Activated naive CD4-positive, alpha-beta T cell treated with anti-CD3 and anti-CD28 coated beads, Interleukin-2, amount 10 ng/mL, durations not matched to agents 7 days and 5 days (primary cell): Measurements from ENCODE around the gene CD276.
A peak's percentile ranks its signal among the peaks of the same experiment; 100 is the strongest.
"Not testable (repeated sequence)": the region's sequence is repeated elsewhere in the genome, so short reads cannot be mapped to it uniquely, and the experiment has no call there.

Experiments
- CTCF ChIA-PET: fragments of 350-600 bp; sonication (Branson Sonifier 250); formaldehyde crosslinking; loops from one replicate; lab custom pipeline; 2021; ENCODE audit warnings: antibody characterized with exemption; lab: Charles Lee
- DNase-seq: peaks from one replicate; pipeline ENCODE4 v3.0.0-alpha.2; 2020
- H3K27ac Mint-ChIP-seq: one replicate; pipeline ENCODE4 v1.8.0; 2021; ENCODE audit warnings: mild to moderate bottlenecking, moderate library complexity, mixed read lengths
- H3K27me3 Mint-ChIP-seq: one replicate; pipeline ENCODE4 v1.8.0; 2021; ENCODE audit warnings: mild to moderate bottlenecking, mixed read lengths
- H3K36me3 Mint-ChIP-seq: one replicate; pipeline ENCODE4 v1.8.0; 2021; ENCODE audit warnings: mixed read lengths
- H3K4me1 Mint-ChIP-seq: one replicate; pipeline ENCODE4 v1.8.0; 2021; ENCODE audit warnings: mixed read lengths
- H3K4me3 Mint-ChIP-seq: one replicate; pipeline ENCODE4 v1.8.0; 2021; ENCODE audit warnings: mild to moderate bottlenecking, moderate library complexity, mixed read lengths
- H3K9me3 Mint-ChIP-seq: one replicate; pipeline ENCODE4 v1.8.0; 2021; ENCODE audit warnings: mixed read lengths

The CD276 gene

DNA sequence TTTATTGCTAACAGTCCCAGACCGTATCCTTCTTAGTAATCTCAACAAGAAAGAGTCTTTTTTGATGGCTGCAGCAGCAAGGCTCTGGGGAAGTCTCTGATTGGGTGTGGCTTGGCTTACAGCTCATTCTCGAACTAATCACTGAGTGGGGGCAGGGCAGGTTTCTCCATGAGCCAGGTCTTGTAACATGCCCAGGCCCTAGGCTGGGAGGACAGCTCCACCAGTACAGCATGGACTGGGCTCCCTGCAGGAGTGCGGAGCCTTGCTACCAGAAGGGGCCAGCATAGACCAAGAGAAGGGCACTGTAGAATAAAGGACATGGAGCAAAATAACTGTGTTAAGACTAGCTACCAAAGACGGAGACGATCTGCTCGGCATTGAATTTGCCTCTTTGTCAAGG, 7.2 kb downstream of the CD276 start:
- Mint-ChIP-seq H3K4me3 (no peak overlapping the region), H3K27me3 (peaks cover 67% of the 10 kb centered on the region), H3K9me3 (no peaks in the 10 kb centered on the region), H3K4me1 (peaks cover 5% of the 10 kb centered on the region), H3K27ac (no peak overlapping the region), H3K36me3 (no peaks in the 10 kb centered on the region)
- CTCF ChIA-PET: interaction anchor here (1.5 to 2.4 kb wide), 3 partner anchors 9 to 55 kb away, joined by 8 to 15 read pairs (median 11); no protein-coding TSS in a partner anchor
- no peak for DNase-seq

DNA sequence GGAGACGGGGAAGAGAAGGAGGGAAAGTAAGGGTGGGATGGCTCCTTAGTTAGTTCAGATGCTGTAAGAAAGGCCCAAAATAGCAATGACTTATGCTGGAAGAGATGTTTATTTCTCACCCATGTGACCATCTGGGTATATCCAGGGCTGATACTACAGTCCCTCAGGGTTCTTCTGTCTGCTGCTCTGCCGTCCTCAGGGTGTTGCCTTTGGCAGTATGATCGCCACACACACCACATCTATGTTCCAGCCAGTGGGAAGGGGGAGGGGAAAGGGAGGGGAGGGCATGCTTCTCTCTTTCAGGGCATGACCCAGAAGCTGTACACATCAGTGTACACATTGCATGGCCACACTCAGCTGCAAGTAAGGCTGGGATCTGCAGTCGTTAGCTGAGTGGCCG, 10.2 kb downstream of the CD276 start:
- no peak for DNase-seq
- H3K36me3 Mint-ChIP-seq: no peaks in the 10 kb centered on the region
- CTCF ChIA-PET: interaction anchor here (0.6 to 3.2 kb wide), 5 partner anchors 14 to 429 kb away, joined by 3 to 18 read pairs (median 3); no protein-coding TSS in a partner anchor
- no peaks in the 10 kb centered on the region for H3K9me3 Mint-ChIP-seq
- H3K27me3 Mint-ChIP-seq: peaks cover 68% of the 10 kb centered on the region
- no peak overlapping the region for H3K27ac Mint-ChIP-seq
- H3K4me1 Mint-ChIP-seq: peaks cover 22% of the 10 kb centered on the region
- H3K4me3 Mint-ChIP-seq: no peak overlapping the region

DNA sequence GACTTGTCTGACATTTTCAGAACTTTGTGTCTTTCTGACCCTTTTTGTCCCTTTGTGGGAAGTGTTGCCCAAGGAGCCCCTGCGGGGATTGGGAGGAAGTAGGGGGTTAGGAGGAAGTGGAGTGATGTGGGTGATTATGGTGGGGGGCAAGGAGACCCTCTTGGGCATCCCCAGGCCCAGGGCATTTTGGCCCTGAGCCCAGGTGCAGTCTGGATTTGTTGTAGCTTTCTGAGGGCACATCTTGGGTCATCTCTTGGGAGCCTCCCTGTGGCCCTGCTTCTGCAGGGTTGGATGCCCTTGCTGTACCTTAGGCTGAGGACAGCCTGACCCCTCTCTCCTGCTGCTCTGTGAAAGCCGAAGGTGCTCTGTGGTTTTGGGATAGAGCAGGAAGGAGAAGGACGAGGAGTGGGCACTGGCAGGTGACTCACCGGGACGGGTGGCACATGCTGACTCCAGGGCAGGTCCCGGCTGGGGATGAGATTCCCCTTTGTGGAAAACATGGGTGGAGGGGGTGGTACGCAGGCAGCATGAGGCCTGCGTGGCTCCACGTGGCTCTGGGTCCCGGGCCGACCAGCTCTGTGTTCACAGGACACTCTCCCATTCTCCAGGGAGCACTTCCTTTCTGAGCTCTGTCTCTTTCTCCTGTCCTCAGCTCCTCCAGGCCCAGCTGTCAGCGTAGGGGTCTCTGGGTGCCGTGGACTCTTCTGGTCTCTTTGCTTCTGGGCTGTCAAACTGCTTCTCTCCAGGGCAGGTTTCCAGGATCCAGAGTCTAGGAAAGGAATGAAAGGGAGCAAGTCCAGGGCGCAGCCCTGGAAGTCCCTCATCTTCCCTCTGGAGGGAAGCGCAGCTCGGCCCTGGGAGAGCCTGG, 11.8 kb downstream of the CD276 start:
- CTCF ChIA-PET: interaction anchor here (1.0 to 10.9 kb wide), 5 partner anchors 9 to 93 kb away, joined by 3 to 275 read pairs (median 5); partner anchors contain the start of gene NPTN
- H3K4me1 Mint-ChIP-seq: peaks cover 25% of the 10 kb centered on the region
- no peaks in the 10 kb centered on the region for H3K36me3 Mint-ChIP-seq
- no peaks in the 10 kb centered on the region for H3K9me3 Mint-ChIP-seq
- no peak overlapping the region for H3K27ac Mint-ChIP-seq
- H3K4me3 Mint-ChIP-seq: no peak overlapping the region
- no peak for DNase-seq
- peaks cover 80% of the 10 kb centered on the region for H3K27me3 Mint-ChIP-seq

DNA sequence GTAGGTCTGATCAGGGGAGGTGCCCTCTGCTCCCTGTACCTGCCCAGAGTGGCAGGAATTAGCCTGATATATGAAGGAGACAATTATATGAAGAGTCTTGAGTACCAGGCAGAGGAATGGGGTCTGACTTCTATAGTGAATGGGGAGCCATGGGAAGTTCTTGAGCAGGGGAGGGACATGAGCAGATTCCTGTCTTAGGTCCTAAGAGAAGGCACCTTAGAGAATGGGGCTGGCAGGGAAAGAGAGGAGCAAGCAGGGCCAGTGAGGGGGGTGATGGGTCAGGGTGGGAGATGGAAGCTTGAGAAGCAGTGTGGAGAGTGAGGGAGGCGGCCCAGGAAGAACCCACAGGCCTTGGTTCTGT, 12.4 kb downstream of the CD276 start:
- Mint-ChIP-seq H3K36me3 (no peaks in the 10 kb centered on the region), H3K27ac (peak overlapping the region; percentile 66), H3K9me3 (no peaks in the 10 kb centered on the region), H3K27me3 (peaks cover 84% of the 10 kb centered on the region), H3K4me1 (peaks cover 25% of the 10 kb centered on the region), H3K4me3 (no peak overlapping the region)
- CTCF ChIA-PET: interaction anchor here (1.0 to 10.9 kb wide), 3 partner anchors 9 to 94 kb away, joined by 3 to 275 read pairs (median 5); partner anchors contain the start of gene NPTN
- no peak for DNase-seq

DNA sequence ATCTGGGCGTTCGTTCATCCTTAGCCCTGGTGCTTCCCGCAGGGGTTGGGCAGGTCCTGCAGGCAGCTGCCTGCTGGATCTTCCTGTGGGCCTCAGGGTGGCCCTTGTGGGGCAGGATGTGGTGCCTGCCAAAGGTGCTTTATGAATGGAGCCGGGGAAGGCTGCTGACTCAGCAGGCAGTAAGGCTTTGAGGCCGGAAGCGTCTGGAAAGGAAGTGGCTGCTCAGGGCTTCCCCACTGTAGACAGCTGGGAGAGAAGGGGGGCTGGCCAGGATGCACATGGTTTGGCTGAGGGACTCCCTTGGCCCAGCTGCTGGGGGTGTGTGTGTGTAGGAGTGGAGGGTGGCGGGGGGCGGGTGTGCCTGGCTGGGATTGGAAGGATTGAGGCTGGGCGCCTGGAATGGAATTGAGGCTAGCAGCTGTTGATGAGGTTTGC, 12.9 kb downstream of the CD276 start:
- CTCF ChIA-PET: interaction anchor here (1.0 to 10.9 kb wide), 4 partner anchors 8 to 136 kb away, joined by 3 to 275 read pairs (median 22); partner anchors contain the start of gene NPTN

DNA sequence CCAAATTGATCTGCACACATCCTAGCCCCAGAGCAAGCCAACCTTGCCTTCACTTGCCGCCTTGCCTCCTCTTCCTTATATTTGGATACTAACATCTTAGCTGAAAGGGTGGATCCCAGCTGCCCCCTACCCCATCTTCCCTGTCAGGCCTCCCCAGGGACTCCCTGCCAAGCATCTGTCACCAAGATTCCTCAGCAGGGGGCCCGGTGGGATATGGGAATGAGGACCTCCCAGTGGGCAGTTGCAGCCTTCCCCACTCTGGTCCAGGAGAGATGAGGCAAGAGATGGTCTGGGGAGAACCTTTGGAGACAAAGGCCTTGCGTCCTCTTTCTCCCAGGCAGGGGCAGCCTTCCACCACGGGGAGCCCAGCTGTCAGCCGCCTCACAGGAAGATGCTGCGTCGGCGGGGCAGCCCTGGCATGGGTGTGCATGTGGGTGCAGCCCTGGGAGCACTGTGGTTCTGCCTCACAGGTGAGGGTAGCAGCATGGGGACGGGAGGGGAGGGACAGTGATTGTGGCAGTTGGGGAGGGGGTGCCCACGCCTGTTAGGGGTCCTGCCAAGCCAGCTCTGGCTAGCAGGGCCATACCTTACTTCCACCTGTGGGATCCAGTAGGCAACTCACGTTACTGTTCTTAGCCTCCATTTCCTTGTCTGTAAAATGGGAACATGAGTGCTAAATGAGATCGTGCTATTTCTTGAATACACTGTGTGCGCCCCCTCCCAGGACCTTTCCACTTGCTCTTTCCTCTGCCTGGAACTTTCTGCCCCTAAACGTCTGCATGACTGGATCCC, 15.3 kb downstream of the CD276 start:
- no peak overlapping the region for H3K27ac Mint-ChIP-seq
- H3K9me3 Mint-ChIP-seq: no peaks in the 10 kb centered on the region
- H3K36me3 Mint-ChIP-seq: no peaks in the 10 kb centered on the region
- peaks cover 73% of the 10 kb centered on the region for H3K27me3 Mint-ChIP-seq
- H3K4me3 Mint-ChIP-seq: no peak overlapping the region
- peaks cover 19% of the 10 kb centered on the region for H3K4me1 Mint-ChIP-seq
- no peak for DNase-seq
- CTCF ChIA-PET: interaction anchor here (0.6 to 10.9 kb wide), 20 partner anchors 8 to 458 kb away, joined by 3 to 275 read pairs (median 5); partner anchors contain the start of gene NPTN

More for the DNA sequence above, 12.9 kb downstream of the CD276 start:
- peaks cover 25% of the 10 kb centered on the region for H3K4me1 Mint-ChIP-seq
- H3K4me3 Mint-ChIP-seq: no peak overlapping the region
- H3K27me3 Mint-ChIP-seq: peaks cover 84% of the 10 kb centered on the region
- no peaks in the 10 kb centered on the region for H3K36me3 Mint-ChIP-seq
- peak overlapping the region; percentile 66 for H3K27ac Mint-ChIP-seq
- DNase-seq: peak; percentile 88
- H3K9me3 Mint-ChIP-seq: no peaks in the 10 kb centered on the region

DNA sequence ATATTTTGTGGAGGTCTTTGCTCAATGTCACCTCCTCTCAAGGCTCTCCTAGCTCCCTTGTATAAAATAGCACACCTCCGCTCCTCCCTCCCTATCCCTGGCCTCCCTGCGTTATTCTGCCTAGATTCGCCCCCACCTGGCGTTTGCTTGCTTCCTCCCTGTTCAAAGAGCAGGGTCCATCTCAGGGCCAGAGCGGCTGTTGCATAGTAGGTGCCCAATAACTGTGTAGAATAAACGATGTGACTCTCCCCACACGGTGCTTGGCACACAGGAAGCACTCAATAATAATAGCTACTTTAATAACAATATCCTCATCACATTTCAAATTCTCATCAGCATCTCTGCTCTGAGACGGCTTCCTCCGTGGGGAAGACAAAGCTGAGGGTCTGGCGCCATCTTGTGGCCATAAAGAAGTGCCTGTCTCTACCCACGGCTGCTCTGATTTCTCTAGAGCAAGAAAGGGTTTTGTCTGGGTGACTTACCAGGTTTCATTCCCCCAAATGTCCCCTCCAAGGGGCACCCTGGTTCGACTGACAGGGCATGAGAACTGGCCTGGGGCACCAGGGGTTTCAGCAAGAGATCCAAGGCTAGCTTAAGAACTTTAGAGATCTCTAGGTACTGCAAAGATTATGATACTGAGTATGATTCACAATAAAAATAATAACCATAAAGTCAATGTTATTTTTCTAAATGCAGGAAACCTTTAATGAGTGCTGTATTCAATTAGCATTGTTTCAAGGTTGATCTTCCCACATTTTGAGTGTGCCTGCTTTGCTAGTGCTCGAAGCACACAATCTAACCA, 16.1 kb downstream of the CD276 start:
- H3K27me3 Mint-ChIP-seq: peaks cover 72% of the 10 kb centered on the region
- peak; percentile 84 for DNase-seq
- H3K4me1 Mint-ChIP-seq: peaks cover 21% of the 10 kb centered on the region
- CTCF ChIA-PET: interaction anchor here (0.6 to 10.9 kb wide), 19 partner anchors 9 to 459 kb away, joined by 3 to 275 read pairs (median 5); partner anchors contain the start of gene NPTN
- no peaks in the 10 kb centered on the region for H3K36me3 Mint-ChIP-seq
- H3K27ac Mint-ChIP-seq: no peak overlapping the region
- no peak overlapping the region for H3K4me3 Mint-ChIP-seq
- H3K9me3 Mint-ChIP-seq: no peaks in the 10 kb centered on the region

DNA sequence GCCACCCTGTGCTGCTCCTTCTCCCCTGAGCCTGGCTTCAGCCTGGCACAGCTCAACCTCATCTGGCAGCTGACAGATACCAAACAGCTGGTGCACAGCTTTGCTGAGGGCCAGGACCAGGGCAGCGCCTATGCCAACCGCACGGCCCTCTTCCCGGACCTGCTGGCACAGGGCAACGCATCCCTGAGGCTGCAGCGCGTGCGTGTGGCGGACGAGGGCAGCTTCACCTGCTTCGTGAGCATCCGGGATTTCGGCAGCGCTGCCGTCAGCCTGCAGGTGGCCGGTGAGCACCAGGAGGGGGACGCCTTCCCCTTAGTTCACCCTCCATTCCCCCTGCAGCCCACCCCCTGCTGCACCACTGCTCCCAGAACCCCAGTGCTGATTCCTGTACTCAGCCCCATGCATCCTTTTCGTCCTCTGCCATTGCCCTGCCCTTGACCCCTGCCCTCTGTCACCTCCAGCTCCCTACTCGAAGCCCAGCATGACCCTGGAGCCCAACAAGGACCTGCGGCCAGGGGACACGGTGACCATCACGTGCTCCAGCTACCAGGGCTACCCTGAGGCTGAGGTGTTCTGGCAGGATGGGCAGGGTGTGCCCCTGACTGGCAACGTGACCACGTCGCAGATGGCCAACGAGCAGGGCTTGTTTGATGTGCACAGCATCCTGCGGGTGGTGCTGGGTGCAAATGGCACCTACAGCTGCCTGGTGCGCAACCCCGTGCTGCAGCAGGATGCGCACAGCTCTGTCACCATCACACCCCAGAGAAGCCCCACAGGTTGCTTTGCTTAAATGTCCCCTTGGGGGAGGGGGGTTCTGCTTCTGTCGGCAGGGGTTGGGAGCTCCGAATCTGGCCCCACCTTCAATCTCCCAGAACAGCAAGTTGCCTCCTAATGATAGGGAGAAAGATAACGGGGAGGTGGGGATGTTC, 18.4 kb downstream of the CD276 start:
- H3K36me3 Mint-ChIP-seq, DNase-seq, H3K27ac Mint-ChIP-seq, H3K9me3 Mint-ChIP-seq, H3K4me3 Mint-ChIP-seq: not testable (repeated sequence)
- Mint-ChIP-seq H3K4me1 (peaks cover 12% of the 10 kb centered on the region), H3K27me3 (peaks cover 60% of the 10 kb centered on the region)
- CTCF ChIA-PET: interaction anchor here (10.9 kb wide), 1 partner anchor 68 kb away, joined by 275 read pairs; the partner anchor contains the start of gene NPTN

DNA sequence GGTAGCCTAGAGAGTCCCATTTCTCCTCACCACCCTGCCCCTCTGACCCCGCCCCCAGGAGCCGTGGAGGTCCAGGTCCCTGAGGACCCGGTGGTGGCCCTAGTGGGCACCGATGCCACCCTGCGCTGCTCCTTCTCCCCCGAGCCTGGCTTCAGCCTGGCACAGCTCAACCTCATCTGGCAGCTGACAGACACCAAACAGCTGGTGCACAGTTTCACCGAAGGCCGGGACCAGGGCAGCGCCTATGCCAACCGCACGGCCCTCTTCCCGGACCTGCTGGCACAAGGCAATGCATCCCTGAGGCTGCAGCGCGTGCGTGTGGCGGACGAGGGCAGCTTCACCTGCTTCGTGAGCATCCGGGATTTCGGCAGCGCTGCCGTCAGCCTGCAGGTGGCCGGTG, 19.4 kb downstream of the CD276 start:
- not testable (repeated sequence) for H3K9me3 Mint-ChIP-seq, H3K36me3 Mint-ChIP-seq, H3K27ac Mint-ChIP-seq, H3K4me1 Mint-ChIP-seq, H3K4me3 Mint-ChIP-seq, DNase-seq
- CTCF ChIA-PET: interaction anchor here (2.8 to 10.9 kb wide), 2 partner anchors 25 to 69 kb away, joined by 34 to 275 read pairs; partner anchors contain the start of gene NPTN
- H3K27me3 Mint-ChIP-seq: peaks cover 52% of the 10 kb centered on the region

DNA sequence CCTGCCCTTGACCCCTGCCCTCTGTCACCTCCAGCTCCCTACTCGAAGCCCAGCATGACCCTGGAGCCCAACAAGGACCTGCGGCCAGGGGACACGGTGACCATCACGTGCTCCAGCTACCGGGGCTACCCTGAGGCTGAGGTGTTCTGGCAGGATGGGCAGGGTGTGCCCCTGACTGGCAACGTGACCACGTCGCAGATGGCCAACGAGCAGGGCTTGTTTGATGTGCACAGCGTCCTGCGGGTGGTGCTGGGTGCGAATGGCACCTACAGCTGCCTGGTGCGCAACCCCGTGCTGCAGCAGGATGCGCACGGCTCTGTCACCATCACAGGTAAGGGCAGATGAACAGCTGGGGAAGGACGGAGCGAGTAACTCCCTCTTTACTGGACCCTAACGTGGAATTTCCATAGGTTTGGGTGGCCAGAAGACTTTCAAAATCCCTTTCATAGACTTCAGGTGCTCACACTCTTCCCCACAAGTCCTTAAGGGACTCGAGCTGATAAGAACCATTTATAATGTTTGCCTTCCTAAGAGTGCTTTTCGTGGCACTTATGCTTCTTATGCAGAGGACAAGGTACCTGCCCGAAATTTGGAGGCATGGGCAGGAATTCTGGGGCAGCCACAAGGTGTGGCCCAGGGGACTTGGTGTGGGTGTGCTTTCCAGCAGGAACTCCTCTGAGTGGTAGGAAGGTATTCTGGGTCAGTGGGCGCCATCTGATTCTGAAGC, 20.1 kb downstream of the CD276 start:
- CTCF ChIA-PET: interaction anchor here (0.6 to 10.9 kb wide), 22 partner anchors 9 to 467 kb away, joined by 3 to 275 read pairs (median 4); partner anchors contain the start of gene NPTN
- not testable (repeated sequence) for H3K27ac Mint-ChIP-seq
- peaks cover 45% of the 10 kb centered on the region for H3K27me3 Mint-ChIP-seq

DNA sequence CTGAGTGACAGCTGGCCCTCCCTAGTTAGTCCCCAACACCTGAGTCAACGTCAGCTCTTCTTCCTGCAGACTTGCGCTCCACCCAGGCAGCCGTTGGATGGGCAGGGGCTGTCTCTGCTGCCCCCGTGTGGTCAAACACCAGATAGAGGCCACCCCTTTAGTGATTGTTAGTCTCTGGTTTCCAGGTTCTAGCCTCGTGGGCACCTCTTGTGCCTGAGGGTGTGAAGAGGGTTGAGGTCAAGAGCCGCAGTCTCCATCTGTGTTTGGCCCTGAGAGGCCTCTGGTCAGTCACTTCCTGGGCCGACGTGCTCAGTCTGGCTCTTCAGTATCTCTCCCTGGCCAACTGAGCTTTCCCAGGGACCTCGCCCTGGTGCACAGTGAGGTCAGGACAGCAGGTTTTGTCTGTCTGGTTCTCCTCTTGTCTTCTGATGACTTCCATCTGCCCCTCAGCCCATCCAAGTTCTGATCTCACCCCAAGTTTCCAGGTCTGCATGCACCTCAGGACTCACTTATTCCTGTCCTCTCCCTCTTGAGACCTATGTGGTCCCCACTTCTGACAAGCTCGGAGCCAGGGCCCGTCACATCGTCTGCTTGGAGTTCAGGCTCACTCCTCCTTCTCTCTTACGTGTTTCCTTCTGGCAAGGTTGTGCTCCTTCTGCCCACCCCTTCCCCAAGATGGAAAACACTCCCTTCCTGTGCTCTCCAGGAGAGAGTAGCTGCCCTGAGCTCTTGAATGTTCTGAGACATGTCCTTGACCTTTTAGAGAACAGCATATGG, 20.9 kb downstream of the CD276 start:
- H3K27me3 Mint-ChIP-seq: peaks cover 38% of the 10 kb centered on the region
- no peaks in the 10 kb centered on the region for H3K9me3 Mint-ChIP-seq
- DNase-seq: peak; percentile 80
- H3K27ac Mint-ChIP-seq: no peak overlapping the region
- CTCF ChIA-PET: interaction anchor here (0.6 to 10.9 kb wide), 27 partner anchors 8 to 468 kb away, joined by 3 to 275 read pairs (median 4); partner anchors contain the start of gene NPTN
- peaks cover 4% of the 10 kb centered on the region for H3K4me1 Mint-ChIP-seq
- no peak overlapping the region for H3K4me3 Mint-ChIP-seq
- H3K36me3 Mint-ChIP-seq: no peaks in the 10 kb centered on the region

More for the DNA sequence above, 20.1 kb downstream of the CD276 start:
- not testable (repeated sequence) for H3K9me3 Mint-ChIP-seq, H3K4me3 Mint-ChIP-seq, H3K4me1 Mint-ChIP-seq, H3K36me3 Mint-ChIP-seq, DNase-seq
